Psoas muscle (tissue), 8 donors: ENCODE measurements around the gene FBXW11. TPM values are rescaled to one million over a fixed set of nuclear protein-coding genes. Genes with fewer than 3 reads are reported as not detected.

Source experiments
- ATAC-seq, 4 donors: fragments of 200-7000 bp; cut with Tn5 transposase; one replicate each; pipeline ENCODE4 v1.9.1; 2020; ENCODE audit warnings: moderate library complexity in 3 of 4, mild to moderate bottlenecking in 2 of 4
- DNase-seq, 2 donors: peaks; one replicate each; pipeline ENCODE4 v3.0.0-alpha.2; 2020
- H3K27ac ChIP-seq: fragments of 200-600 bp; one replicate; pipeline ENCODE4 v1.8.0; 2022
- H3K27me3 ChIP-seq, 3 donors: fragments of 200-600 bp in 1 of 3; one replicate each; pipeline versions ENCODE4 v1.6.1 to v1.8.0; 2013 to 2022; ENCODE audit warnings: low read length in 2 of 3, mild to moderate bottlenecking in 2 of 3, moderate library complexity in 1 of 3; ENCODE audit not compliant: insufficient read depth in 3 of 3
- H3K36me3 ChIP-seq, 2 donors: fragments of 200-600 bp in 1 of 2; one replicate each; pipeline versions ENCODE4 v1.6.1 to v1.8.0; 2013 to 2022; ENCODE audit warnings: low read depth in 1 of 2, mild to moderate bottlenecking in 1 of 2, moderate library complexity in 1 of 2; ENCODE audit not compliant: insufficient read depth in 1 of 2
- H3K4me1 ChIP-seq: fragments of 200-600 bp; one replicate; pipeline ENCODE4 v1.8.0; 2022
- H3K4me3 ChIP-seq: fragments of 200-600 bp; one replicate; pipeline ENCODE4 v1.8.0; 2022; ENCODE audit warnings: mild to moderate bottlenecking
- H3K9me3 ChIP-seq: fragments of 200-600 bp; one replicate; pipeline ENCODE4 v1.8.0; 2022
- WGBS, 3 donors: extraction: QIAGEN DNeasy Blood & Tissue Kit; methylation state at CpG; one replicate each; pipeline versions ENCODE4 v1.1.6 to v1.1.7; 2013; 5-methylcytosine and 5-hydroxymethylcytosine counted together
- intact Hi-C, 2 donors: fragments of 100-400 bp; cut with DNase I; formaldehyde crosslinking; loops; one replicate each; pipeline versions ENCODE4 v1.11.0 to v1.14.2; 2022
- polyA plus RNA-seq, 3 donors: library from polyadenylated mRNA; stranded (reverse); fragments of 200-250 nt; gene quantifications; one replicate each; pipeline ENCODE4 v1.2.3, GENCODE V29; 2013
- total RNA-seq, 4 donors: library from RNA; stranded (reverse); fragmentation: NEBNext Ultra II Directional in 2 of 4; extraction: Animal tissue kit (Norgen Biotek cat#: 25700) in 2 of 4; gene quantifications; one replicate each; pipeline versions ENCODE4 v1.2.1 to v1.2.4, GENCODE V29; 2021 to 2023
- TF ChIP-seq, protein P1 (sequence below): fragments of 200-600 bp; IDR thresholded peaks from one replicate; pipeline ENCODE4 v1.8.0; 2022; ENCODE audit warnings: antibody characterized with exemption
- donor health status: healthy with polysubstance abuse.
- donor health status: DM: no; HTN: no; CAD: no; lungs with moderate emphysema.
- donor health status: Bipolar disorder and iron deficiency.
- donor health status: healthy.
- donor health status: DM: yes; HTN: yes; CAD: no.
- donor health status: DM: no; HTN: no; CAD: no.
- donor health status: DM: no; HTN: no; CAD: no.
- donor health status: DM: yes; HTN: yes; CAD: no.

Gene FBXW11
- total and polyA plus RNA-seq, 7 donors, result 14.7 to 62.8 (median 50.1) TPM

DNA sequence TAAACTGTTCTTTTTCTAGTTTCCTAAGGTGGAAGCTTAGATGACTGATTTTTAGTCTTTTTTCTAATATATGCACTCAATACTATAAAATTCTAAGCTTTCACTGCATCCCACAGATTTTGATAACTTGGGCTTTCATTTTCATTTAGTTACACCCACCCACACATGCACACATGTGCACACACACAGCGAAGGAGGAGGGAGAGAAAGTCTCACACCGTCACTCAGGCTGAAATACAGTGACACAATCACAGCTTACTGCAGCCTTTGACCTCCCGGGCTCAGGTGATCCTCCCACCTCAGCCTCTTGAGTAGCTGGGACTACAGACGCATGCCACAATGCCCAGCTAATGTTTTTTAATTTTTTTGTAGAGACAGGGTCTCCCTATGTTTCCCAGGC is 124.3 kb downstream of the FBXW11 start:
- H3K27me3 ChIP-seq, result no peaks in the 10 kb centered on the region
- H3K4me1 ChIP-seq, result no peaks in the 10 kb centered on the region
- DNase-seq (no peak), ATAC-seq (no peak)
- no peaks in the 10 kb centered on the region for H3K9me3 ChIP-seq
- intact Hi-C loops, result no loop called here
- no peak overlapping the region for H3K27ac ChIP-seq
- H3K4me3 ChIP-seq, result no peak overlapping the region
- 91 to 95% (median 93%) methylated on average over 4 of the region's 4 CpGs for WGBS, 3 donors
- TF ChIP-seq, protein P1, sequence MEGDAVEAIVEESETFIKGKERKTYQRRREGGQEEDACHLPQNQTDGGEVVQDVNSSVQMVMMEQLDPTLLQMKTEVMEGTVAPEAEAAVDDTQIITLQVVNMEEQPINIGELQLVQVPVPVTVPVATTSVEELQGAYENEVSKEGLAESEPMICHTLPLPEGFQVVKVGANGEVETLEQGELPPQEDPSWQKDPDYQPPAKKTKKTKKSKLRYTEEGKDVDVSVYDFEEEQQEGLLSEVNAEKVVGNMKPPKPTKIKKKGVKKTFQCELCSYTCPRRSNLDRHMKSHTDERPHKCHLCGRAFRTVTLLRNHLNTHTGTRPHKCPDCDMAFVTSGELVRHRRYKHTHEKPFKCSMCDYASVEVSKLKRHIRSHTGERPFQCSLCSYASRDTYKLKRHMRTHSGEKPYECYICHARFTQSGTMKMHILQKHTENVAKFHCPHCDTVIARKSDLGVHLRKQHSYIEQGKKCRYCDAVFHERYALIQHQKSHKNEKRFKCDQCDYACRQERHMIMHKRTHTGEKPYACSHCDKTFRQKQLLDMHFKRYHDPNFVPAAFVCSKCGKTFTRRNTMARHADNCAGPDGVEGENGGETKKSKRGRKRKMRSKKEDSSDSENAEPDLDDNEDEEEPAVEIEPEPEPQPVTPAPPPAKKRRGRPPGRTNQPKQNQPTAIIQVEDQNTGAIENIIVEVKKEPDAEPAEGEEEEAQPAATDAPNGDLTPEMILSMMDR, result no peak
- peaks cover 5 to 26% of the 10 kb centered on the region in 2 donors for H3K36me3 ChIP-seq

DNA sequence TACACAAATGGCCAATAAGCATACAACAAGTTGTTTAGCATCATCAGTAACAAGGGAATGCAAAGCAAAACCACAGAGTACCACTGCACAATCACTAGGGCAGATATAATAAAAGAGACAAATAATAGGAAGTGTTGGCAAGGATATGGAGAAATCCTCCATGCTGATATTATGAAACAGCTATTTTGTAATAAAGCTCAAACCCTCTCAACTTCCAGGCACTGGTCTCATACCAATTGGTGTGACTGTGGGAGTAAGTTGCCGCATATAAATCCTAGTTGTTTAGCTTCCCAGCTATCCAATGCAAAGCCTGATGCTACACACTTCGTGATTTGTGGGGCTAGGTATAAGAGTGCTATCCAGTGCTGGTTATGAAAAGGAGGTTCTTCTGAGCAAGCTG is 132.2 kb downstream of the FBXW11 start:
- no peaks in the 10 kb centered on the region for H3K27me3 ChIP-seq
- no peak overlapping the region for H3K4me3 ChIP-seq
- H3K9me3 ChIP-seq, result no peaks in the 10 kb centered on the region
- H3K4me1 ChIP-seq, result no peaks in the 10 kb centered on the region
- WGBS, 3 donors, result 85 to 98% (median 96%) methylated on average over 2 of the region's 2 CpGs
- intact Hi-C loops, result no loop called here
- H3K27ac ChIP-seq, result no peak overlapping the region
- ATAC-seq (peak in 1 of 4 donors; percentile 46), DNase-seq (no peak)
- H3K36me3 ChIP-seq, result peaks cover 19 to 86% of the 10 kb centered on the region in 2 donors
- TF ChIP-seq, protein P1, result no peak

DNA sequence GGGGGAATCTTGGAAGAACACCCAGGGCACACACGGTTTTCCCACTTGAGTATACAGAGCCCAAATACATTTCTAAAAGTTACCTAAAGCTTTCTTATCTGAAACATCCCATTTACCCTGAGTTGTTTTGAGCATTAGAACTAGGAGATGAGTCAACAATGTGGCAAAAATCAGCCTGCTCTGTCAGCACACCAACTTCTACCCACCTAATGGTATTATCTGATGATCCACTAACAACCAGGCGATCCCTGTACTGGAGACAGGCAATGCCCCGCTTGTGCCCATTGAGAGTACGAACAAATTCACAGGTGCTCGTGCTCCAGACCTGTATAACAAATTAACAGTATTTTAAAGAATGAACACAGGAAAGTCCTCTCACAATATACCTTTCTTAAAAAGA is 133.8 kb downstream of the FBXW11 start:
- WGBS, 3 donors, result 93 to 96% (median 95%) methylated on average over 5 of the region's 5 CpGs
- intact Hi-C loops, result no loop called here
- H3K27ac ChIP-seq, result no peak overlapping the region

DNA sequence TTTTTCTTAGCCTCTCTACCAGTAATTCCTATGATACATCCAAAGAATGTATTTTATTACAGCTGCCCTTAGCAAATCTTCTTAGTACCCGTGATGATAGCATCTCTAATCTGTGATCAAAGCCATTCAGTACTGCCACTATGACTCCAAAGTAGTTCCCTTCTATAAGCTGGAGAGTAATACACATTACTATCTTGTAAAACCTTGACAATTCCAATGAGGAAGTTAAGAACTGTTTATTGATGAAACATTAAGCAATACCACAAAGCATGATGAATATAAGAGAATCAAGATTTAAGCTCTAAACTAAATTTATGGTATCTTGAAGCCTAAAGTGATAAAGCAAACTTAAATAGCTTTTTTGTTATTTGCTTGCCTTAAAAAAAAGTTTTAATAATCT is 134.7 kb downstream of the FBXW11 start:
- 75 to 83% (median 80%) methylated on average over 1 of the region's 1 CpG for WGBS, 3 donors
- peaks cover 16 to 90% of the 10 kb centered on the region in 2 donors for H3K36me3 ChIP-seq
- no peaks in the 10 kb centered on the region for H3K9me3 ChIP-seq
- no peak overlapping the region for H3K4me3 ChIP-seq
- H3K27ac ChIP-seq, result no peak overlapping the region
- no peaks in the 10 kb centered on the region for H3K4me1 ChIP-seq
- TF ChIP-seq, protein P1, result no peak
- no peaks in the 10 kb centered on the region for H3K27me3 ChIP-seq
- DNase-seq (no peak), ATAC-seq (no peak)
- intact Hi-C loops, result no loop called here

More for the DNA sequence above, 133.8 kb downstream of the FBXW11 start:
- Histone ChIP-seq H3K9me3 (no peaks in the 10 kb centered on the region), H3K4me3 (no peak overlapping the region), H3K36me3 (peaks cover 19 to 92% of the 10 kb centered on the region in 2 donors), H3K4me1 (no peaks in the 10 kb centered on the region), H3K27me3 (no peaks in the 10 kb centered on the region)
- no peak for ATAC-seq
- TF ChIP-seq, protein P1, result no peak
- no peak for DNase-seq

DNA sequence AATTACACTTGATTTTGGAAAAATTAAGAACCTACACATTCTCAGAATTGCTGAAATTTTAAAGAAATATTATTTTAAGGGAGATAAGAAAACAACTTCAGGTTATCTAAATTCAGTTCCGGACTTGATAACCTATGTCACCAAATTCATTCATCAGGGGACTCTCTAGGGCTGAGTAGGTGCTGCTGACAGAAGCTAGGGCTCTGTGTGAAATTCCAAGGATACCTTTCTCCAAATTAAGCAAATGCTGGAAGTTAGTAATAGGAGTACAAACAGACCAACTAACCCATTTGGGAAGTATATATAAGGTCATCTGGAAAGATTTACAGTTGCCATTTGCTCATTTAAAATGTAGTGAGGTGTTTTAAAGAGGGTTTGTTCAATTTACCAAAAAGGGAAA is 136.5 kb downstream of the FBXW11 start:
- DNase-seq, result no peak
- Histone ChIP-seq H3K36me3 (peaks cover 7 to 88% of the 10 kb centered on the region in 2 donors), H3K9me3 (no peaks in the 10 kb centered on the region), H3K4me1 (no peaks in the 10 kb centered on the region), H3K27me3 (no peaks in the 10 kb centered on the region), H3K4me3 (no peak overlapping the region), H3K27ac (no peak overlapping the region)
- ATAC-seq, result no peak
- WGBS, 3 donors, result 86 to 95% (median 91%) methylated on average over 1 of the region's 1 CpG
- intact Hi-C loops, result no loop called here
- TF ChIP-seq, protein P1, result no peak
